Gastrocnemius medialis (tissue), 4 donors: ENCODE results near the gene PLIN4.

ENCODE experiments used
- CTCF ChIP-seq, 5 experiments: fragments of 450-650 bp in 3 of 5; fragments of 200-600 bp in 2 of 5; sonication (generic) in 2 of 5; IDR thresholded peaks in 4 of 5; conservative IDR thresholded peaks in 1 of 5; 1 replicate in 4 of 5; 2 replicates in 1 of 5; pipeline ENCODE4 v1.5.1; 2016 to 2019; ENCODE audit warnings: antibody characterized with exemption in 5 of 5, mild to moderate bottlenecking in 3 of 5, moderate library complexity in 3 of 5
- POLR2A ChIP-seq, 2 donors: fragments of 450-650 bp; IDR thresholded peaks; one replicate each; pipeline ENCODE4 v1.6.1; 2017; ENCODE audit warnings: antibody characterized with exemption in 2 of 2, mild to moderate bottlenecking in 2 of 2, moderate library complexity in 2 of 2

- TF ChIP-seq CTCF (IDR thresholded peaks at IDR 0.05 in 4 of 5, conservative IDR thresholded peaks at IDR 0.05 in 1 of 5) (no peak), POLR2A (IDR thresholded peaks at IDR 0.05) (no peak)
Observed at GRCh38 chr19:4493104-4493928, 25.0 kb downstream of the PLIN4 start.
